ENCODE results near the gene BST1. TPM values are rescaled to one million over a fixed set of nuclear protein-coding genes. Genes with fewer than 3 reads are reported as not detected.

The BST1 gene
- total and polyA plus RNA-seq, 3 donors from 2014 or later, result 1.1 to 6.9 (median 1.6) TPM

DNA sequence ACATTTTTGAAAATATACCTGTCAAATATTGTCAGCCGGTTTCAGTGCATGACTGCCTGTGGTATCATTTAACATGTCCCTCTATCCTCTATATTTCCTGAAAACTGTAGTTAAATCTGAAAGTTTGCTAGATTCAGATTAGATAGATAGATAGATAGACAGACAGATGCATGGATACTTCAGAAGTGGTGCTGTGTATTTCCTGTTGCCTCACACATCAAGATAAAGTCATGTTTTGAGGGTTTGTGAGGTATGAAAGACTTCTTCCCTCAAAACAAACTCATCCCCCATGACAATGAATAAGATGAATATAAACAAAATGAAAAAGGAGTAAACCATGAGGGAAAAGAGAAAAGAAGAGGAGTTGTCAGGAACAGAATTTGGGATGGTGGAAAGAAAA is 6.0 kb upstream of the BST1 start:
- WGBS, 2 donors, result 97 to 100% methylated on average over 1 of the region's 1 CpG
- no peak for DNase-seq
- no peak for TF ChIP-seq POLR2A (IDR thresholded peaks at IDR 0.05)
- TF ChIP-seq, protein P1, sequence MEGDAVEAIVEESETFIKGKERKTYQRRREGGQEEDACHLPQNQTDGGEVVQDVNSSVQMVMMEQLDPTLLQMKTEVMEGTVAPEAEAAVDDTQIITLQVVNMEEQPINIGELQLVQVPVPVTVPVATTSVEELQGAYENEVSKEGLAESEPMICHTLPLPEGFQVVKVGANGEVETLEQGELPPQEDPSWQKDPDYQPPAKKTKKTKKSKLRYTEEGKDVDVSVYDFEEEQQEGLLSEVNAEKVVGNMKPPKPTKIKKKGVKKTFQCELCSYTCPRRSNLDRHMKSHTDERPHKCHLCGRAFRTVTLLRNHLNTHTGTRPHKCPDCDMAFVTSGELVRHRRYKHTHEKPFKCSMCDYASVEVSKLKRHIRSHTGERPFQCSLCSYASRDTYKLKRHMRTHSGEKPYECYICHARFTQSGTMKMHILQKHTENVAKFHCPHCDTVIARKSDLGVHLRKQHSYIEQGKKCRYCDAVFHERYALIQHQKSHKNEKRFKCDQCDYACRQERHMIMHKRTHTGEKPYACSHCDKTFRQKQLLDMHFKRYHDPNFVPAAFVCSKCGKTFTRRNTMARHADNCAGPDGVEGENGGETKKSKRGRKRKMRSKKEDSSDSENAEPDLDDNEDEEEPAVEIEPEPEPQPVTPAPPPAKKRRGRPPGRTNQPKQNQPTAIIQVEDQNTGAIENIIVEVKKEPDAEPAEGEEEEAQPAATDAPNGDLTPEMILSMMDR (IDR thresholded peaks at IDR 0.05), result no peak
- Histone ChIP-seq H3K4me1 (no peaks in the 10 kb centered on the region), H3K4me3 (no peak overlapping the region), H3K36me3 (ENCODE audit: low read depth, missing control alignments) (no peaks in the 10 kb centered on the region), H3K27ac (no peak overlapping the region), H3K9me3 (no peaks in the 10 kb centered on the region), H3K27me3 (no peaks in the 10 kb centered on the region)
- intact Hi-C loops (cut with DNase I; ENCODE audit: low total_unique reads), result no loop called here

GRCh38 chr4:15703439-15703838 is 574 bp downstream of the BST1 start:
- H3K36me3 ChIP-seq (ENCODE audit: low read depth, missing control alignments), result no peaks in the 10 kb centered on the region
- no peak for DNase-seq
- WGBS, 2 donors, result 60 to 65% methylated on average over 11 of the region's 11 CpGs
- H3K4me3 ChIP-seq, result peak overlapping the region; percentile 49 to 52
- no peaks in the 10 kb centered on the region for H3K4me1 ChIP-seq
- H3K9me3 ChIP-seq, result no peaks in the 10 kb centered on the region
- no peak for TF ChIP-seq POLR2A (IDR thresholded peaks at IDR 0.05)
- TF ChIP-seq, protein P1 (IDR thresholded peaks at IDR 0.05), result no peak
- no peaks in the 10 kb centered on the region for H3K27me3 ChIP-seq
- intact Hi-C loops (cut with DNase I; ENCODE audit: low total_unique reads), result no loop called here
- no peak overlapping the region for H3K27ac ChIP-seq

DNA sequence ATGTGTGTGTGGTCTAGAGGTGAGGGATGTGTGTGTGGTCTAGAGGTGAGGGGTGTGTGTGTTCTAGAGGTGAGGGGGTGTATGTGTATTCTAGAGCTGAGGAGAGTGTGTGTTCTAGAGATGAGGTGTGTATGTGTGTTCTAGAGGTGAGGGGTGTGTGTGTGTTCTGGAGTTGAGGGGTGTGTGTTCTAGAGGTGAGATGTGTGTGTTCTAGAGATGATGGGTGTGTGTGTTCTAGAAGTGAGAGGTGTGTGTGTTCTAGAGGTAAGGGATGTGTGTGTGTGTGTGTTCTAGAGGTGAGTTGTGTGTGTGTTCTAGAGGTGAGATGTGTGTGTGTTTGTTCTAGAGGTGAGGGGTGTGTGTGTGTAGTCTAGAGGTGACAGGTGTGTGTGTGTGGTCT is 1.3 kb downstream of the BST1 start:
- no peak for DNase-seq
- Histone ChIP-seq H3K4me3 (no peak overlapping the region), H3K36me3 (ENCODE audit: low read depth, missing control alignments) (no peaks in the 10 kb centered on the region), H3K9me3 (no peaks in the 10 kb centered on the region), H3K27ac (no peak overlapping the region), H3K27me3 (no peaks in the 10 kb centered on the region), H3K4me1 (no peaks in the 10 kb centered on the region)
- intact Hi-C loops (cut with DNase I; ENCODE audit: low total_unique reads), result no loop called here
- TF ChIP-seq POLR2A (IDR thresholded peaks at IDR 0.05), result no peak
- TF ChIP-seq, protein P1 (IDR thresholded peaks at IDR 0.05), result no peak

- H3K27me3 ChIP-seq, result no peaks in the 10 kb centered on the region
- no peaks in the 10 kb centered on the region for H3K4me1 ChIP-seq
- H3K27ac ChIP-seq, result no peak overlapping the region
- DNase-seq, result no peak
- H3K36me3 ChIP-seq (ENCODE audit: low read depth, missing control alignments), result no peaks in the 10 kb centered on the region
- H3K4me3 ChIP-seq, result no peak overlapping the region
- H3K9me3 ChIP-seq, result no peaks in the 10 kb centered on the region
- 54 to 69% methylated on average over 3 of the region's 3 CpGs for WGBS, 2 donors
- TF ChIP-seq POLR2A (IDR thresholded peaks at IDR 0.05), result no peak
- TF ChIP-seq, protein P1 (IDR thresholded peaks at IDR 0.05), result no peak
- intact Hi-C loops (cut with DNase I; ENCODE audit: low total_unique reads), result no loop called here
These were observed 3.9 kb downstream of the BST1 start for GRCh38 chr4:15706646-15707362.

GRCh38 chr4:15707363-15707715 is 4.5 kb downstream of the BST1 start:
- 54% methylated on average over 7 of the region's 7 CpGs for WGBS, 2 donors
- Histone ChIP-seq H3K27ac (no peak overlapping the region), H3K27me3 (no peaks in the 10 kb centered on the region), H3K4me3 (no peak overlapping the region), H3K9me3 (no peaks in the 10 kb centered on the region), H3K4me1 (no peaks in the 10 kb centered on the region), H3K36me3 (ENCODE audit: low read depth, missing control alignments) (no peaks in the 10 kb centered on the region)
- TF ChIP-seq, protein P1 (IDR thresholded peaks at IDR 0.05), result no peak
- TF ChIP-seq POLR2A (IDR thresholded peaks at IDR 0.05), result no peak
- intact Hi-C loops (cut with DNase I; ENCODE audit: low total_unique reads), result no loop called here
- DNase-seq, result no peak

Data from testis (tissue), 3 donors.